ENCODE results near the gene MCM3.

DNA sequence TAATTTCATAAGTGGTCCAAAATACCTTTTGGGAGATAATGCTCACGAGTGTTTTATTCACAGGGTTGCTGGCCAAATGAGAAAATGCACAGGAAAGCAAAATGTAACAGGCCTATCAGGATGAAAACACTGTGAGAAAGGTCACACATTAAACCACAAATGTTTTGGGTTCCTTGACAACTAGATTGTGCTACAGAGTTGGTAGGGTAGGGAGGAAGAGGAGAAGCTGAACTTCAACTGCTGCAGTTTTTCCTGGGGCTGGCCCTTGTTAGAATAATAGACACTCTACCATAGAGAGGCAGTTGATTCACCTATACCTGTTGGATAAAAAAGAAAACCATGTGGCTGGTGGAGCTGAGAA is 49.3 kb upstream of the MCM3 start:
- TF ChIP-seq, protein P1, sequence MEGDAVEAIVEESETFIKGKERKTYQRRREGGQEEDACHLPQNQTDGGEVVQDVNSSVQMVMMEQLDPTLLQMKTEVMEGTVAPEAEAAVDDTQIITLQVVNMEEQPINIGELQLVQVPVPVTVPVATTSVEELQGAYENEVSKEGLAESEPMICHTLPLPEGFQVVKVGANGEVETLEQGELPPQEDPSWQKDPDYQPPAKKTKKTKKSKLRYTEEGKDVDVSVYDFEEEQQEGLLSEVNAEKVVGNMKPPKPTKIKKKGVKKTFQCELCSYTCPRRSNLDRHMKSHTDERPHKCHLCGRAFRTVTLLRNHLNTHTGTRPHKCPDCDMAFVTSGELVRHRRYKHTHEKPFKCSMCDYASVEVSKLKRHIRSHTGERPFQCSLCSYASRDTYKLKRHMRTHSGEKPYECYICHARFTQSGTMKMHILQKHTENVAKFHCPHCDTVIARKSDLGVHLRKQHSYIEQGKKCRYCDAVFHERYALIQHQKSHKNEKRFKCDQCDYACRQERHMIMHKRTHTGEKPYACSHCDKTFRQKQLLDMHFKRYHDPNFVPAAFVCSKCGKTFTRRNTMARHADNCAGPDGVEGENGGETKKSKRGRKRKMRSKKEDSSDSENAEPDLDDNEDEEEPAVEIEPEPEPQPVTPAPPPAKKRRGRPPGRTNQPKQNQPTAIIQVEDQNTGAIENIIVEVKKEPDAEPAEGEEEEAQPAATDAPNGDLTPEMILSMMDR (IDR thresholded peaks at IDR 0.05) = no peak
- TF ChIP-seq POLR2A (IDR thresholded peaks at IDR 0.05) = no peak

Data from tibial nerve (tissue), 3 donors.